ENCODE measurements around the gene SIM1. TPM values are rescaled to one million over a fixed set of nuclear protein-coding genes. Genes with fewer than 3 reads are reported as not detected.
"Not testable (repeated sequence)": the region's sequence is repeated elsewhere in the genome, so short reads cannot be mapped to it uniquely, and the experiment has no call there.

Gene SIM1
- total RNA-seq, 2 experiments from 2014 or later: not detected

GRCh38 chr6:100379386-100379785 is 85.3 kb downstream of the SIM1 start:
- DNase-seq (no peak), ATAC-seq (no peak)
- POLR2A ChIA-PET: no interaction called here
- H3K27ac Mint-ChIP-seq: no peak overlapping the region
- no peaks in the 10 kb centered on the region for H3K36me3 Mint-ChIP-seq (ENCODE audit: low read depth)
- H3K9me3 Mint-ChIP-seq (ENCODE audit: insufficient read depth): no peaks in the 10 kb centered on the region
- no peak overlapping the region for H3K4me3 Mint-ChIP-seq
- no peaks in the 10 kb centered on the region for H3K27me3 Mint-ChIP-seq (ENCODE audit: low read depth)
- no peaks in the 10 kb centered on the region for H3K4me1 Mint-ChIP-seq (ENCODE audit: low read depth)
- CTCF ChIA-PET: no interaction called here

GRCh38 chr6:100378576-100378975 is 86.1 kb downstream of the SIM1 start:
- Mint-ChIP-seq H3K36me3 (ENCODE audit: low read depth) (no peaks in the 10 kb centered on the region), H3K27ac (no peak overlapping the region), H3K4me1 (ENCODE audit: low read depth) (no peaks in the 10 kb centered on the region), H3K27me3 (ENCODE audit: low read depth) (no peaks in the 10 kb centered on the region), H3K9me3 (ENCODE audit: insufficient read depth) (no peaks in the 10 kb centered on the region), H3K4me3 (no peak overlapping the region)
- DNase-seq (no peak), ATAC-seq (no peak)
- ChIA-PET CTCF (no interaction called here), POLR2A (no interaction called here)

GRCh38 chr6:100376103-100376502 is 88.6 kb downstream of the SIM1 start:
- Mint-ChIP-seq H3K27me3 (ENCODE audit: low read depth) (no peaks in the 10 kb centered on the region), H3K27ac (no peak overlapping the region), H3K4me1 (ENCODE audit: low read depth) (no peaks in the 10 kb centered on the region), H3K9me3 (ENCODE audit: insufficient read depth) (no peaks in the 10 kb centered on the region), H3K4me3 (no peak overlapping the region), H3K36me3 (ENCODE audit: low read depth) (no peaks in the 10 kb centered on the region)
- ChIA-PET POLR2A (no interaction called here), CTCF (no interaction called here)
- no peak for ATAC-seq
- no peak for DNase-seq

DNA sequence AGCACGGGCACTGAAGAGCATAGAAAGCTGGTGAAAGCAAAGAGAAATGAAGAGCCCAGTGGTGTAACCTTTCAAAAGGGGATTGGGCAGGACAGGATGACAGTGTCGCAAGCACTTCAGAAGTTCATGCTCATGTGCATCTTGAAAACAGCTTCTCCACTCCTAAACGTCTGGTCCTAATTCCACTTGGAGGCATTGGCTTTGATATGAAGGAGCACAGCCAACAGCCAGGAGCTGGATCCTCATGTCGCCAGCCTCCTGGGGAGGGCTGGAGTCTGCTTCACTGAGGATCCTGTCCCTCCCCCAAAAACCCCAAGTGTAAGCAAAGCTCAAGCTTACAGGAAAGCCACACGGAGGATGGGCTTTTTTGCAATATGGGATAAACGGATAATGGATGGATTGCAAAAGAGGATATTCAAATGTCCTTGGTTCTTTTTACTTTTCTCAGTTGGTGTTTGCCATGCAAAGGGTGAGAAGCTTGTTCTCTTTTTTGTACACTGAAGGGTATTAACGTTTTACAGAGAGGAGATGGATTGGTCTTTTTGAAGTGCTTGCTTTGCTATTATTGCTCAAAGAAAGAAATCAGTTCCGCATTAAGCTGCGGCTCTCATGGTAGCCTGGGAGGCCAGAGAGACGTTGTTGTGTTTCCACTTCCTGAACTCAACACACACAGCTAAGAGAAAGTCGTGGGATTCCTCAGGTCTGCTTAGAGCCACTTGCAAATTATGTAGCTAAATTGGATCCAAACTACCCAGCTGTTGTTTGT is 92.2 kb downstream of the SIM1 start:
- ChIA-PET CTCF (no interaction called here), POLR2A (no interaction called here)
- Mint-ChIP-seq H3K27ac (no peak overlapping the region), H3K4me3 (no peak overlapping the region), H3K27me3 (ENCODE audit: low read depth) (no peaks in the 10 kb centered on the region), H3K4me1 (ENCODE audit: low read depth) (no peaks in the 10 kb centered on the region), H3K36me3 (ENCODE audit: low read depth) (no peaks in the 10 kb centered on the region), H3K9me3 (ENCODE audit: insufficient read depth) (no peaks in the 10 kb centered on the region)
- no peak for DNase-seq
- ATAC-seq: no peak

DNA sequence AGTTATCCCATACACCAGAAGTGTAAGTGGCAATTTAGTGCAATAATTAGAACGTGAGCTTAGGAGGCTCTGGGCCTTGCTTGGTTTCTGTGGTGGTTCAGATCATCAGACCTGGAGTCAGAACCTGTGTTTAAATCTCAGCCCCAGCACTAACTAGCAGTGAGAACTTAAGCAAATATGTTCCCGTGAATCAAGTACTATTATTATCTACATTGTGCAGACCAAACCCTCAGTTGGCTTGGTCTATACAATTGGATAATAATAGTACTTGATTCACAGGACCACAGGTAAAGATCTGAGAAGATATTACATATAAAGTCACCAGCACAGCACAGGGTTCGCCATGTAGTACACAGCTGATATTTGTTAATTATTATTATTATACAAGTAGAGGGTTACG is 93.1 kb downstream of the SIM1 start:
- CTCF ChIA-PET: no interaction called here
- ATAC-seq (no peak), DNase-seq (no peak)
- no peaks in the 10 kb centered on the region for H3K27me3 Mint-ChIP-seq (ENCODE audit: low read depth)
- POLR2A ChIA-PET: no interaction called here
- H3K9me3 Mint-ChIP-seq (ENCODE audit: insufficient read depth): no peaks in the 10 kb centered on the region
- no peaks in the 10 kb centered on the region for H3K4me1 Mint-ChIP-seq (ENCODE audit: low read depth)
- H3K36me3 Mint-ChIP-seq (ENCODE audit: low read depth): no peaks in the 10 kb centered on the region
- H3K4me3 Mint-ChIP-seq: no peak overlapping the region
- H3K27ac Mint-ChIP-seq: no peak overlapping the region

- H3K36me3 Mint-ChIP-seq (ENCODE audit: low read depth): no peaks in the 10 kb centered on the region
- H3K4me3 Mint-ChIP-seq: no peak overlapping the region
- no peaks in the 10 kb centered on the region for H3K4me1 Mint-ChIP-seq (ENCODE audit: low read depth)
- ATAC-seq (no peak), DNase-seq (no peak)
- H3K27me3 Mint-ChIP-seq (ENCODE audit: low read depth): no peaks in the 10 kb centered on the region
- no peaks in the 10 kb centered on the region for H3K9me3 Mint-ChIP-seq (ENCODE audit: insufficient read depth)
- POLR2A ChIA-PET: no interaction called here
- CTCF ChIA-PET: no interaction called here
- H3K27ac Mint-ChIP-seq: no peak overlapping the region
These were observed 94.5 kb downstream of the SIM1 start for GRCh38 chr6:100370265-100370664.

GRCh38 chr6:100366419-100366818 is 98.3 kb downstream of the SIM1 start:
- CTCF ChIA-PET: no interaction called here
- ATAC-seq (no peak), DNase-seq (no peak)
- no peak overlapping the region for H3K27ac Mint-ChIP-seq
- POLR2A ChIA-PET: no interaction called here
- H3K4me3 Mint-ChIP-seq: no peak overlapping the region
- H3K36me3 Mint-ChIP-seq (ENCODE audit: low read depth): no peaks in the 10 kb centered on the region
- no peaks in the 10 kb centered on the region for H3K4me1 Mint-ChIP-seq (ENCODE audit: low read depth)
- H3K9me3 Mint-ChIP-seq (ENCODE audit: insufficient read depth): no peaks in the 10 kb centered on the region
- no peaks in the 10 kb centered on the region for H3K27me3 Mint-ChIP-seq (ENCODE audit: low read depth)

- Mint-ChIP-seq H3K4me1 (ENCODE audit: low read depth) (no peaks in the 10 kb centered on the region), H3K9me3 (ENCODE audit: insufficient read depth) (no peaks in the 10 kb centered on the region), H3K27me3 (ENCODE audit: low read depth) (no peaks in the 10 kb centered on the region), H3K4me3 (no peak overlapping the region), H3K27ac (no peak overlapping the region), H3K36me3 (ENCODE audit: low read depth) (no peaks in the 10 kb centered on the region)
- CTCF ChIA-PET: no interaction called here
- POLR2A ChIA-PET: no interaction called here
- ATAC-seq: no peak
- DNase-seq: no peak
These were observed 101.1 kb downstream of the SIM1 start for GRCh38 chr6:100363651-100364050.

GRCh38 chr6:100354736-100355641 is 109.7 kb downstream of the SIM1 start:
- CTCF ChIA-PET; H3K27ac Mint-ChIP-seq; ATAC-seq; H3K36me3 Mint-ChIP-seq (ENCODE audit: low read depth); POLR2A ChIA-PET; H3K9me3 Mint-ChIP-seq (ENCODE audit: insufficient read depth); H3K4me1 Mint-ChIP-seq (ENCODE audit: low read depth); H3K27me3 Mint-ChIP-seq (ENCODE audit: low read depth); H3K4me3 Mint-ChIP-seq; DNase-seq: not testable (repeated sequence)

- ChIA-PET POLR2A (no interaction called here), CTCF (no interaction called here)
- Mint-ChIP-seq H3K4me1 (ENCODE audit: low read depth) (no peaks in the 10 kb centered on the region), H3K9me3 (ENCODE audit: insufficient read depth) (no peaks in the 10 kb centered on the region), H3K36me3 (ENCODE audit: low read depth) (no peaks in the 10 kb centered on the region), H3K4me3 (no peak overlapping the region), H3K27me3 (ENCODE audit: low read depth) (no peaks in the 10 kb centered on the region), H3K27ac (no peak overlapping the region)
- DNase-seq (no peak), ATAC-seq (no peak)
These were observed 111.3 kb downstream of the SIM1 start for GRCh38 chr6:100353276-100354015.

- Mint-ChIP-seq H3K27ac (no peak overlapping the region), H3K27me3 (ENCODE audit: low read depth) (no peaks in the 10 kb centered on the region), H3K36me3 (ENCODE audit: low read depth) (no peaks in the 10 kb centered on the region), H3K4me3 (no peak overlapping the region), H3K9me3 (ENCODE audit: insufficient read depth) (no peaks in the 10 kb centered on the region), H3K4me1 (ENCODE audit: low read depth) (no peaks in the 10 kb centered on the region)
- DNase-seq (no peak), ATAC-seq (no peak)
- CTCF ChIA-PET: no interaction called here
- POLR2A ChIA-PET: no interaction called here
These were observed 114.6 kb downstream of the SIM1 start for GRCh38 chr6:100350139-100350538.

DNA sequence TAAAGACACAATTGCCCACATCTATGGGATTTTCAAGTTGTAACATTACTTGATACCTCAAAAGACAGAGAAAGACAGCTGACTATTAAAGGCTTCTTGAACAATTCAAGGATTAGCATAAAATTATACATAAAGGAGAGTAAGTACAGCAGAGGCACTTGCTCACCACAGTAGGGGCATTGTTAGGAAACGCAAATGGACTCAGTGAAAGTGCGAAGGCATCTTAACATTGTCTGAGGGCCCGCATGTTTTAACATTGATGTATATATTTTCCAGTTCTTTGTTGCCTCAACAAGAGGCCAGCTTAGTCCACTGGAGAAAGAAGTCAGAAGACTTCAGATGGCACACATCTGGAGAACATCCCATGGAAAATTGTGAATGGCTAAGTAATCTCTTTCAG is 115.4 kb downstream of the SIM1 start:
- ChIA-PET POLR2A (no interaction called here), CTCF (no interaction called here)
- no peaks in the 10 kb centered on the region for H3K9me3 Mint-ChIP-seq (ENCODE audit: insufficient read depth)
- ATAC-seq (no peak), DNase-seq (no peak)
- H3K27ac Mint-ChIP-seq: no peak overlapping the region
- H3K27me3 Mint-ChIP-seq (ENCODE audit: low read depth): no peaks in the 10 kb centered on the region
- no peaks in the 10 kb centered on the region for H3K4me1 Mint-ChIP-seq (ENCODE audit: low read depth)
- no peak overlapping the region for H3K4me3 Mint-ChIP-seq
- no peaks in the 10 kb centered on the region for H3K36me3 Mint-ChIP-seq (ENCODE audit: low read depth)

Data from activated CD8-positive, alpha-beta T cell treated with anti-CD3 and anti-CD28 coated beads, Interleukin-2, amount 10 ng/mL, durations not matched to agents 7 days and 5 days (primary cell).